ENCODE results near the gene HTR1E.

HTR1E gene

DNA sequence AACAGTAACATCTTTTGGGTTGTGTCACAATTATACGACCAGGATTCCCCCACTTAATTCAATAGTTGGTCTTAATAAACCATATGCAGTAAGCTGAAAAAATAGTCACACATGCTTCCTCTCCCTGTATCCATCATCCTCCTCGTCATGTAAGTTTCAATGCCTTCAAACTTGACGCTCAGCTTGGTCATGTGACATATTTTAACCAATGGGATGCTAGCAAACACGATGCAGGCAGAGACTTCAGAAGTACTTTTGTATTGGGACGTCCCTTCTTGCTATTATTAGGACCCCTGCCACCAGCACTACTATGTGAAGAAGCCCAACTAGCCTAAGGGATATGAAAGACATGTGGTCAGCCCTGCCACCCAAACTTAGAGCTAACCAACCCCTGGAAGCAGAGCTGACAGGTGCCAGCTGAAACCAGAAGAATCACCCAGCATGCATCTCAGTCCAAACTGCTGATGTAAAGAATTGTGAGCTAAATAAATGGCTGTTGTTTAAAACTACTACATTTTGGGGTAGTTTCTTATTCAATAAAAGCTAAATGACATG lies 108.3 kb downstream of the HTR1E start:
- Histone ChIP-seq H3K9ac (ENCODE audit: low read length) (no peak overlapping the region), H3K27ac (ENCODE audit: low read depth, low read length) (no peak overlapping the region), H3K4me3 (ENCODE audit: low read depth, low read length) (no peak overlapping the region), H3K27me3 (ENCODE audit: control insufficient read depth, insufficient read depth, low read length) (no peaks in the 10 kb centered on the region), H3K9me3 (ENCODE audit: control insufficient read depth, insufficient read depth, low read depth, low read length) (no peaks in the 10 kb centered on the region), H3K36me3 (ENCODE audit: control insufficient read depth, insufficient read depth, low read length) (no peaks in the 10 kb centered on the region), H3K4me1 (ENCODE audit: control insufficient read depth, insufficient read depth, low read length) (no peaks in the 10 kb centered on the region)

- H3K9me3 ChIP-seq (ENCODE audit: control insufficient read depth, insufficient read depth, low read depth, low read length): no peaks in the 10 kb centered on the region
- H3K27me3 ChIP-seq (ENCODE audit: control insufficient read depth, insufficient read depth, low read length): no peaks in the 10 kb centered on the region
- no peaks in the 10 kb centered on the region for H3K36me3 ChIP-seq (ENCODE audit: control insufficient read depth, insufficient read depth, low read length)
- no peaks in the 10 kb centered on the region for H3K4me1 ChIP-seq (ENCODE audit: control insufficient read depth, insufficient read depth, low read length)
- H3K4me3 ChIP-seq (ENCODE audit: low read depth, low read length): no peak overlapping the region
- H3K27ac ChIP-seq (ENCODE audit: low read depth, low read length): no peak overlapping the region
- H3K9ac ChIP-seq (ENCODE audit: low read length): no peak overlapping the region
Measured at GRCh38 chr6:87049779-87050178, 112.5 kb downstream of the HTR1E start.

DNA sequence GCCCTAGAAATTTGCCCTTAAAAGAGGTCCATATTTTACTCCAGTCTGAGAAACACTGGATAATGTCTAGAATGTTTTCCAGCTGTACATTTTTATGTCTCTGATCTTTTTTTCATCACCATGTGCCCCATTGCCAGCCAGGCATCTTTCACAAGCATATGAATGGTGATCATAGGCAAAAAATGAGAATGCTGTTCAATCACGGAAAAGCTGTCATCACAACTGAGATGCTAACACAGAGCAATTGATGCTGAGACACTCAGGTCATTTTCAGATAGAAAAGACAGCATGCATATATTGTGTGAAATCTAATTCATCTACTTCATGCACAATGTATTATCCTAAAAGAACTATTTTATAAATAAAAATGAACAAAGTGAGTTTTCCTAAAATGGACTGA lies 116.0 kb downstream of the HTR1E start:
- Histone ChIP-seq H3K27me3 (ENCODE audit: control insufficient read depth, insufficient read depth, low read length) (no peaks in the 10 kb centered on the region), H3K36me3 (ENCODE audit: control insufficient read depth, insufficient read depth, low read length) (no peaks in the 10 kb centered on the region), H3K4me3 (ENCODE audit: low read depth, low read length) (no peak overlapping the region), H3K4me1 (ENCODE audit: control insufficient read depth, insufficient read depth, low read length) (no peaks in the 10 kb centered on the region), H3K9me3 (ENCODE audit: control insufficient read depth, insufficient read depth, low read depth, low read length) (no peaks in the 10 kb centered on the region), H3K9ac (ENCODE audit: low read length) (no peak overlapping the region), H3K27ac (ENCODE audit: low read depth, low read length) (no peak overlapping the region)

- Histone ChIP-seq H3K9ac (ENCODE audit: low read length) (no peak overlapping the region), H3K9me3 (ENCODE audit: control insufficient read depth, insufficient read depth, low read depth, low read length) (no peaks in the 10 kb centered on the region), H3K27me3 (ENCODE audit: control insufficient read depth, insufficient read depth, low read length) (no peaks in the 10 kb centered on the region)
Measured at GRCh38 chr6:87054143-87054833, 117.0 kb downstream of the HTR1E start.

DNA sequence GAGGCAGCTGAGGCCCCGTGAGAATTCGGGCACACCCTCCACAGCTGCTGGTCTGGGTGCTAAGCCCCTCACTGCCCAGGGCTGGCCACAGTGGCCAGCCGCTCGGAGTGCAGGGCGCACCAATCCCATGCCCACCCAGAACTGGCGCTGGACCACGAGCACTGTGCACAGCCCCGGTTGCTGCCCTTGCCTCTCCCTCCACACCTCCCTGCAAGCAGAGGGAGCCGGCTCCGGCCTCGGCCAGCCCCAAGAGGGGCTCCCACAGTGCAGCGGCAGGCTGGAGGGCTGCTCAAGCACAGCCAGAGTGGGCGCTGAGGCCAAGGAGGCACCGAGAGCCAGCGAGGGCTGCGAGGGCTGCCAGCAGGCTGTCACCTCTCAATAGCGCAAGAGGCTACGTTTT lies 122.6 kb downstream of the HTR1E start:
- Histone ChIP-seq H3K9me3 (ENCODE audit: control insufficient read depth, insufficient read depth, low read depth, low read length) (no peaks in the 10 kb centered on the region; the same call in 1 of the 2 replicates), H3K27ac (ENCODE audit: low read depth, low read length) (no peak overlapping the region), H3K36me3 (ENCODE audit: control insufficient read depth, insufficient read depth, low read length) (no peaks in the 10 kb centered on the region), H3K27me3 (ENCODE audit: control insufficient read depth, insufficient read depth, low read length) (no peaks in the 10 kb centered on the region), H3K4me1 (ENCODE audit: control insufficient read depth, insufficient read depth, low read length) (no peaks in the 10 kb centered on the region), H3K9ac (ENCODE audit: low read length) (no peak overlapping the region), H3K4me3 (ENCODE audit: low read depth, low read length) (no peak overlapping the region)

More at GRCh38 chr6:87054143-87054833, 117.0 kb downstream of the HTR1E start:
- Histone ChIP-seq H3K4me1 (ENCODE audit: control insufficient read depth, insufficient read depth, low read length) (no peaks in the 10 kb centered on the region), H3K4me3 (ENCODE audit: low read depth, low read length) (no peak overlapping the region), H3K27ac (ENCODE audit: low read depth, low read length) (no peak overlapping the region), H3K36me3 (ENCODE audit: control insufficient read depth, insufficient read depth, low read length) (no peaks in the 10 kb centered on the region)

- Histone ChIP-seq H3K36me3 (ENCODE audit: control insufficient read depth, insufficient read depth, low read length) (no peaks in the 10 kb centered on the region), H3K27me3 (ENCODE audit: control insufficient read depth, insufficient read depth, low read length) (no peaks in the 10 kb centered on the region), H3K9me3 (ENCODE audit: control insufficient read depth, insufficient read depth, low read depth, low read length) (no peaks in the 10 kb centered on the region)
Measured at GRCh38 chr6:87065117-87065516, 127.8 kb downstream of the HTR1E start.

More at GRCh38 chr6:87065117-87065516, 127.8 kb downstream of the HTR1E start:
- no peak overlapping the region for H3K4me3 ChIP-seq (ENCODE audit: low read depth, low read length)
- H3K9ac ChIP-seq (ENCODE audit: low read length): no peak overlapping the region
- 0 out of 2 replicates have a peak, but pooled peaks cover 5% of the 10 kb centered on the region for H3K4me1 ChIP-seq (ENCODE audit: control insufficient read depth, insufficient read depth, low read length)
- no peak overlapping the region for H3K27ac ChIP-seq (ENCODE audit: low read depth, low read length)

All from HUES6 (cell line).